ENCODE data around the gene TEAD4.

Gene TEAD4

GRCh38 chr12:3003357-3003992 lies 44.3 kb downstream of the TEAD4 start:
- DNase-seq, result no peak

DNA sequence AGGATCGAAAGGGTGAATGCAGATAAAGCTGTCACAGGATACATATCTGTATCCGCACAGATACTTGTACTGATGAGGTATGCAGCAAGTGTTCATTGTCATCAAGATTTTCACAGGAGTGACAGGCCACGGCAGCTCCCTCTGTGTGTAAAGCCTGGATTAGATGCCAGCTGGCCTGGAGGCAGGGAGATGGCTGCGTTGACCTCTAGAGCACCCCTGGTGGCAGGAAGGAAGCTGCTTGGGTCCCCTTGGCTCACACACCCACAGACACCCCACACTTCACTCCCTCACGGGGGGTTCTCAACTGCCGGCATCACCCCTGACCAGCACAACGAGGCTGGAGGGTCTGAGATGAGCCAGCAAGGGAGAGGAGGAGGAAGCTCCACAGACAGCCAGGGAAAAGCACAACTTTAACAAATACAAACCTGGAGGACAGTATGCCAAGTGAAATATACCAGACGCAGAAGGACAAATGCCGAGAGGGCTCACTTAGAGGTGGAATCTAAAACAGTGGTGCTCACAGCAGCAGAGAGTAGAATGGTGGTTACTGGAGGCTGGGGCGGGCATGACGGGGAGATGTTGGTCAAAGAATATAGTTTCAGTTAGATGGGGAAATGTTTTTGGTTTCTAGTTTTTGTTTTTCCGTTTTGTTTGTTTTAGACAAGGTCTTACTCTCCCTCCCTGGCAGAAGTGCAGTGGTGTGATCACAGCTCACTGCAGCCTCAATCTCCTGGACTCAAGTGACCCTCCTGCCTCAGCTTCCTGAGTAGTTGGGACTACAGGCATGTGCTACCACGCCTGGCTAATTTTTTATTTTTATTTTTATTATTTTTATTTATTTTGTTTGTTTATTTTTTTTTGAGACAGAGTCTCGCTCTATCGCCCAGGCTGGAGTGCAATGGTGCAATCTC lies 45.7 kb downstream of the TEAD4 start:
- no peak for DNase-seq

DNA sequence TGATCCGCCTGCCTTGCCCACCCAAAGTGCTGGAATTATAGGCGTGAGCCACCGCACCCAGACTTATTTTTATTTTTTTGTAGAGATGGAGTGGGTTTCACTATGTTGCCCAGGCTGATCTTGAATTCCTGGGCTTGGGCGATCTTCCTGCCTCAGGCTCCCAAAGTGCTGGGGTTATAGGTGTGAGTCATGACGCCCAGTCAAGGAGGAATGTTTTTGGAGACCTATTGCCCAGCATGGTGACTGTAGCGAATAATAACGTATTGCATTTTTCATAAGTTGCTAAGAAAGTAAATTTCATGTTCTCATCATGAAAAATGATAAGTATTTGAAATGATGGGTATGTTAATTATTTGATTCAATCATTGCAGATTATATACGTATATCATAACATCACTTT lies 46.5 kb downstream of the TEAD4 start:
- no peak for DNase-seq

- no peak for DNase-seq
These were observed 50.6 kb downstream of the TEAD4 start for GRCh38 chr12:3009780-3010179.

GRCh38 chr12:3010214-3010930 lies 51.2 kb downstream of the TEAD4 start:
- no peak for DNase-seq

DNA sequence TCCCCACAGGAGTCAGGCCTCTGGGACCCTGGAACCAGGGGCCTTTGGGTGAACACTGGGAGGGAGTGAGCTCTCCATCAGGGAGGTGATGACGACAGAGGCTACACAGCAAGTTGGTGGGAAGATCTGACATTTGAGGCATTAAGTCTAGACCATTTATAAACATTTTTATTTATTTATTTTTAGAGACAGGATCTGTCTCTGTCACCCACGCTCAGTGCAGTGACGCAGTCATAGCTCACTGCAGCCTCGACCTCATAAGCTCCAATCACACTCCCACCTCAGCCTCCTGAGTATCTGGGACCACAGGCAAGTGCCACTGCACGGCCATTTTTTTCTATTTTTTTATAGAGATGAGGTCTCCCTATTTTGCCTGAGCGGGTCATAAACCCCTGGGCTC lies 53.6 kb downstream of the TEAD4 start:
- no peak for DNase-seq

- DNase-seq, result no peak
These were observed 55.4 kb downstream of the TEAD4 start for GRCh38 chr12:3014641-3015040.

- no peak for DNase-seq
These were observed 56.2 kb downstream of the TEAD4 start for GRCh38 chr12:3015356-3015755.

DNA sequence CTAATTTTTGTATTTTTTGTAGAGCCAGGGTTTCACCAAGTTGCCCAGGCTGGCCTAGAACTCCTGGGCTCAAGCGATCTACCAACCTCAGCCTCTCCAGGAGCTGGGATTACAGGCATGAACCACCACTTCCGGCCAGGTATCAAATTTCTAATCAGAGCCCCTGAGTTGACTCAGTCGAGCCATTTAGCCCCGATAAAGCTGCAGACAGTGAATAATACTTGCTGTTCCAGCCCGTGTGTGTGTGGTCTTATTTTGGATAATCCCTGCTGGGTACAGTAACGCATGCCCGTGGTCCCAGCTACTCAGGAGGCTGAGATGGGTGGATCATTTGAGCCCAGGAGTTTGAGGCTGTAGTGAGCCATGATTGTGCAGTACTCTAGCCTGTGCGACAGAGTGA lies 57.0 kb downstream of the TEAD4 start:
- DNase-seq, result no peak

DNA sequence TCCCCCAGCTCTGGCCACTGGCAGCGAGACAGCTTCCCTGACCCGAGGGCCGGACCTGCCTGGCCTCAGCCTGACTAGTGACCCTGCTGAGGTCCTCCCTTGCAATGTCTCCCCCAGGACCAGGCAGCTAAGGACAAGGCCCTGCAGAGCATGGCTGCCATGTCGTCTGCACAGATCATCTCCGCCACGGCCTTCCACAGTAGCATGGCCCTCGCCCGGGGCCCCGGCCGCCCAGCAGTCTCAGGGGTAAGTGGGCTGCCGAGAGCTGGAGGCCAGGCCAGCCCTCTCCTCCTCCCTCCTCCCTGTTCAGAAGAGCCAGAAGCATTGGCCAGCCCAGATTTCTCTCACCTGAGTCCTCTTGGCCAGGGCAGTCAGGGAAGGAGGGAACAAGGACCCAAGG lies 58.1 kb downstream of the TEAD4 start:
- no peak for DNase-seq

GRCh38 chr12:3018284-3019004 lies 59.2 kb downstream of the TEAD4 start:
- no peak for DNase-seq

- DNase-seq, result no peak
These were observed 59.9 kb downstream of the TEAD4 start for GRCh38 chr12:3019005-3019680.

- DNase-seq, result no peak
These were observed 61.2 kb downstream of the TEAD4 start for GRCh38 chr12:3020399-3020798.

DNA sequence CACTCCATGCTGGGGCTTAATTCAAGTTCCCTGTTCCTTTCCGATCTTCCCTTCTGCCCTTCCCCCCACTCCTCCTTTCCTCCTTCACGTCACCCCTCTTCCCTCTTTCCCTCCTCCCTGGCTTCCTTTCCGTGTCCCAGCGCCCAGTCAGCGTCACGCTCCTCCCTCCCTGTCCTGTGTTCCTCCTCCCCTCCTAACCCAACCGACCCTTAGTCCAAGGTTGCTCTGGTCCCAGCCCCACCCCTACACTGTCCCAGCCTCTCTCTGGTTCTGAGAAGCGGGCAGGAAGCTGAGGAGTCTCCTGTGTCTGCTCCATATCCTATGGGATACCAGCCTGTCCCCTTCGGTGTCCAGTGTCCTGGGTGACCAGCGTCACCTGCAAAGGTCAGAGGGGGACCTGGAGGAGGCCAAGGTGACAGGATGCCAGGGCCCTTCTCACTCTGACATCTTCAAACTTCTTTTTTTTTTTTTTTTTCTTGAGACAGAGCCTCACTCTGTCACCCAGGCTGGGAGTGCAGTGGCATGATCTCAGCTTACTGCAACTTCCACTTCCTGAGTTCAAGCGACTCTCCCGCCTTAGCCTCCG lies 61.7 kb downstream of the TEAD4 start:
- DNase-seq, result no peak

DNA sequence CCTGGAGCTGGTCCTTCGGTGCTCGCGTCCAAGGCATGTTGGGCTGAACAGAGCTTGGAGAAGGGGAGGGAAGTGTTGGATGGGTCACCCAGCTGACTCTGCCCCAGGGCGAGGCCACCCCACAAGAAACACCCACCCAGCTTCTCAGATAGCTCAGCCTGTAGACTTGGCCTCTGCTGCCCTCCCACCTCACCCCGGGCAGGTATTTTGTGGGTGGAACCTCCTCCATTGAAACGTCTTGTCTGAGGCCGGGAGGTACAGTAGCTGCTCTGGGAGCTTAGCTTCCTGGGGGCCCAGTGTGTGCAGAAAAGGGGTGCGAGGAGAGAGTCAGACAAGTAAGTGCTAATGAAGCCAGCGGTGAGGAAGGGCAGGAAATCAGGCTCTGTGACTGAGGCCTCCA lies 63.2 kb downstream of the TEAD4 start:
- DNase-seq, result no peak

- DNase-seq, result no peak
These were observed 63.8 kb downstream of the TEAD4 start for GRCh38 chr12:3022961-3023360.

GRCh38 chr12:3028108-3028507 lies 68.9 kb downstream of the TEAD4 start:
- no peak for DNase-seq

- DNase-seq, result no peak
These were observed 71.7 kb downstream of the TEAD4 start for GRCh38 chr12:3030821-3031429.

GRCh38 chr12:3032161-3032560 lies 73.0 kb downstream of the TEAD4 start:
- DNase-seq, result no peak

- DNase-seq, result no peak
These were observed 73.8 kb downstream of the TEAD4 start for GRCh38 chr12:3032770-3033538.

DNA sequence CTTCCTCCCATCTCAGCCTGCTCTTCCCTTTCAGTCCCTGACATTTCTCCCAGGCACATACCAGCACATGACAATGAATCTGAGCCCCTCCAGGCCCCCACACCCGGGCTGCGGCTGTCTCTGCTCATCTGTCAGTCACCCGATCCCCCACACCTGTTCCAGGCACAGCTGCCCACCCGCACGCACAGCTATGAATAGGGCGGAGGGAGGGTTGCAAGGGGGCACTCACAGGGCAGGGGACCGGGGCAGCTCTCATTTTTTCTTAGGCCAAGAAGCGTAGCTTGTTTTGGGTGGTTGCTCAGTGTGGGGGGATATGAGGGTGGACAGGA lies 74.3 kb downstream of the TEAD4 start:
- no peak for DNase-seq
